Fibroblast of upper back skin (primary cell): ENCODE results near the gene ZIM2.
"Not testable (repeated sequence)": the region's sequence is repeated elsewhere in the genome, so short reads cannot be mapped to it uniquely, and the experiment has no call there.

Experiments
- DNase-seq: peaks from one replicate; pipeline ENCODE4 v3.0.0-alpha.2; 2013

Gene ZIM2

GRCh38 chr19:56840451-56841192, at the start of gene ZIM2, which contains the start of gene PEG3:
Gene ZIM2, minus strand, starts transcription at chr19:56840726. Its CDS starts 16,449 bp downstream, at chr19:56824277.
Gene PEG3, minus strand, starts transcription at chr19:56840726. Its CDS starts 16,071 bp downstream, at chr19:56824655.
- peak; percentile 0 for DNase-seq

GRCh38 chr19:56885173-56885985, 44.9 kb upstream of the ZIM2 start:
- no peak for DNase-seq

GRCh38 chr19:56884441-56884840, 43.9 kb upstream of the ZIM2 start:
- no peak for DNase-seq

GRCh38 chr19:56880592-56881190, 40.2 kb upstream of the ZIM2 start:
- DNase-seq = no peak

GRCh38 chr19:56877069-56877715, 36.7 kb upstream of the ZIM2 start:
- no peak for DNase-seq

GRCh38 chr19:56875717-56876116, 35.2 kb upstream of the ZIM2 start:
- no peak for DNase-seq

GRCh38 chr19:56874530-56874929, 34.0 kb upstream of the ZIM2 start:
- DNase-seq = no peak

GRCh38 chr19:56873493-56873892, 33.0 kb upstream of the ZIM2 start:
- no peak for DNase-seq

- no peak for DNase-seq
Observed at GRCh38 chr19:56869886-56870285, 29.4 kb upstream of the ZIM2 start.

- no peak for DNase-seq
Observed at GRCh38 chr19:56868446-56868845, 27.9 kb upstream of the ZIM2 start.

- no peak for DNase-seq
Observed at GRCh38 chr19:56866538-56866937, 26.0 kb upstream of the ZIM2 start.

- no peak for DNase-seq
Observed at GRCh38 chr19:56864443-56865125, 24.1 kb upstream of the ZIM2 start.

- no peak for DNase-seq
Observed at GRCh38 chr19:56862741-56863140, 22.2 kb upstream of the ZIM2 start.

GRCh38 chr19:56860409-56860808, 19.9 kb upstream of the ZIM2 start:
- DNase-seq = not testable (repeated sequence)

- DNase-seq = no peak
Observed at GRCh38 chr19:56858026-56858425, 17.5 kb upstream of the ZIM2 start.

GRCh38 chr19:56856822-56857221, 16.3 kb upstream of the ZIM2 start:
- no peak for DNase-seq

- not testable (repeated sequence) for DNase-seq
Observed at GRCh38 chr19:56852361-56852760, 11.8 kb upstream of the ZIM2 start.

- no peak for DNase-seq
Observed at GRCh38 chr19:56848166-56848565, 7.6 kb upstream of the ZIM2 start.

GRCh38 chr19:56842412-56842811, 1.9 kb upstream of the ZIM2 start:
- no peak for DNase-seq

- no peak for DNase-seq
Observed at GRCh38 chr19:56841193-56841543, 642 bp upstream of the ZIM2 start.

- peak; percentile 85 for DNase-seq
Observed at GRCh38 chr19:56839652-56840450, 675 bp downstream of the ZIM2 start.
